GM12864 (cell line): ENCODE results near the gene FBXO21.

Experiments
- DNase-seq: peaks from one replicate; pipeline ENCODE4 v3.0.0-alpha.2; 2011; ENCODE audit warnings: low read depth
- H3K4me3 ChIP-seq: 2 replicates; pipeline ENCODE4 v1.5.1; 2011; ENCODE audit warnings: mild to moderate bottlenecking, low read depth, low read length, control low read depth
- TF ChIP-seq, protein P1 (sequence below): IDR thresholded peaks from 2 replicates; pipeline ENCODE4 v1.5.1; 2011; ENCODE audit warnings: low read depth, mild to moderate bottlenecking, moderate library complexity, low read length, control low read depth, inconsistent platforms; ENCODE audit errors: missing control alignments

FBXO21 gene

DNA sequence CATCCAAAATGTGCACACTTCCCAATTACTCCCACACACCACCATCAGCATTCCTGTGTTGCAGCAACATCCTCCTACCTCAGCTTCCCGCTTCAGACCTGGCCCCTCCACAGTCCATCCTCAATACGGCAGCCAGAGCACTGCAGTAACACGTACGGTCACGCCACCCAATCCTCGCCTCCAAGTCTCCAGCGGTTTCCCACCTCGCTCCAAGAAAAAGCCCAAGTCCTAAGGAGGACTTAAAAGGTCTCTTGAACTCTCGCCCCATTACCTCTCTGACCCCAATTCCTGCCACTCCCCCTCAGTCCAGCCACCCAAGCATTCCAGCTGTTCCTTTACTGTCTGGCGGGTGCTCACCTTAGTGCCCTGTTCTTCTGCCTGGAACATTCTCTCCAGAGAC lies 12.0 kb downstream of the FBXO21 start:
- TF ChIP-seq, protein P1, sequence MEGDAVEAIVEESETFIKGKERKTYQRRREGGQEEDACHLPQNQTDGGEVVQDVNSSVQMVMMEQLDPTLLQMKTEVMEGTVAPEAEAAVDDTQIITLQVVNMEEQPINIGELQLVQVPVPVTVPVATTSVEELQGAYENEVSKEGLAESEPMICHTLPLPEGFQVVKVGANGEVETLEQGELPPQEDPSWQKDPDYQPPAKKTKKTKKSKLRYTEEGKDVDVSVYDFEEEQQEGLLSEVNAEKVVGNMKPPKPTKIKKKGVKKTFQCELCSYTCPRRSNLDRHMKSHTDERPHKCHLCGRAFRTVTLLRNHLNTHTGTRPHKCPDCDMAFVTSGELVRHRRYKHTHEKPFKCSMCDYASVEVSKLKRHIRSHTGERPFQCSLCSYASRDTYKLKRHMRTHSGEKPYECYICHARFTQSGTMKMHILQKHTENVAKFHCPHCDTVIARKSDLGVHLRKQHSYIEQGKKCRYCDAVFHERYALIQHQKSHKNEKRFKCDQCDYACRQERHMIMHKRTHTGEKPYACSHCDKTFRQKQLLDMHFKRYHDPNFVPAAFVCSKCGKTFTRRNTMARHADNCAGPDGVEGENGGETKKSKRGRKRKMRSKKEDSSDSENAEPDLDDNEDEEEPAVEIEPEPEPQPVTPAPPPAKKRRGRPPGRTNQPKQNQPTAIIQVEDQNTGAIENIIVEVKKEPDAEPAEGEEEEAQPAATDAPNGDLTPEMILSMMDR = no peak
- no peak overlapping the region for H3K4me3 ChIP-seq
- no peak for DNase-seq

DNA sequence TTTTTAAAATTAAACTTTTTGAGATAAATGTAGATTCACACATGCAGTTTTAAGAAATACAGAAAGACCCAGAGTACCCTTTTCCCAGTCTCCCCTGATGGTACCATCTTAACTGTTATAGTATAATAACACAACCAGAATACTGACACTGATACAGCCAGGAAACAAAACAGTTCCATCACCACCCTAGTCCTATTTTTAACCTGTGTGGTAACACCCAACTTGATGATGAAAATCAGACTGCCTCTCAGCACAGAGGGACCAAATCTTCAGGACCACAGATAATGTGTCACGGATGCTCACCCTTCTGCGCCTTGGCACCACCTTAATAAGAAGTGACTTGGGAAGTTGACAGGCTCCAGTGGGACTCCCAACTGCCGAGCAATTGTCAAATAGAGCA lies 18.1 kb downstream of the FBXO21 start:
- TF ChIP-seq, protein P1 = no peak
- no peak overlapping the region for H3K4me3 ChIP-seq
- no peak for DNase-seq

DNA sequence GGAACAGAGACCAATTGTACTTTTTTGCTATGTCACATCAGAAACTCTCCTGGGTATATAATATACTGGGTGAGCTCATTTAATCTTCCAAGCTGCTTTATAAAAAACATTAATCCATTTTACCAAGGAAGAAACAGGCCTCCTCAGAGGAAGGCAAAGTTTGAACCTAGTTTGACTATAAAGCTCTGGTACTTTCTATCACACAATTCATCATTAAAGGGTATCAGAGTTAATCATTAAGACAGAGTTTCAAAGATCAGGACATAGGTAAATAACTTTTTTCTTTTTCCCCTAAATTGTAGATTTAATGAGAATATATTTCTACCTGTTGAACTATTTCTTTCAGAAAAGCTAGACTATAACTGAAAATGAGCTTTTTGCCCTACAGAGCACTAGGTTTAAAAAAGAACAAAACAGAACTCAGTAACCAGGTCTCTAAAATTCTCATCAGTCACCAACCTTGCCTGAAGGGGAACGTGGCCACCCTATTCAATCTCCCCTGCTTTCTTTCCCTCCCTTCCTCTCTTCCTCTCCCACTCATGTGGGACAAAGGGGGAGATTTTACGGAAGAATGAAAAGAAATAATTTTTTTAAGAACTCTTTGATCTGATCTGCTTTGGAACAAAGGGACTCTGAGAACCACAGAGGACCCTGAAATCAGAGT lies 18.6 kb downstream of the FBXO21 start:
- no peak overlapping the region for H3K4me3 ChIP-seq
- TF ChIP-seq, protein P1 = no peak
- DNase-seq = no peak

DNA sequence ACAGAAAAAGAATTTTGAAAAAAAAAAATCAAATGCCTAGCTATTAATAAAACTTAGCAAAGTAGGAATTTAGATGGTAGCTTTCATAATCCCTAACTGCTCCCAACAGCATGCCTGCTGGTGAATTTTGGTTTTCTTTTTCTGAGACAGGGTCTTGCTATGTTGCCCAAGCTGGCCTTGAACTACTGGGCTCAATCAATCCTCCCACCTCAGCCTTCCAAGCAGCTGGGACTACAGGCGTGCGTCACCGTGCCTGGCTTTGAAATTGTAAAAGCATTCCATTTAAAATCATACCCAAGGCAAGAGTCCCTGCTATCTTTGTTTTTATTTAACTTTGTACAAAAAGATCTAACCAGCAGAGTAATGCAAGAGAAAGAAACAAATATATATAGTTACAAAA lies 20.7 kb downstream of the FBXO21 start:
- TF ChIP-seq, protein P1 = no peak
- H3K4me3 ChIP-seq = no peak overlapping the region
- DNase-seq = no peak

DNA sequence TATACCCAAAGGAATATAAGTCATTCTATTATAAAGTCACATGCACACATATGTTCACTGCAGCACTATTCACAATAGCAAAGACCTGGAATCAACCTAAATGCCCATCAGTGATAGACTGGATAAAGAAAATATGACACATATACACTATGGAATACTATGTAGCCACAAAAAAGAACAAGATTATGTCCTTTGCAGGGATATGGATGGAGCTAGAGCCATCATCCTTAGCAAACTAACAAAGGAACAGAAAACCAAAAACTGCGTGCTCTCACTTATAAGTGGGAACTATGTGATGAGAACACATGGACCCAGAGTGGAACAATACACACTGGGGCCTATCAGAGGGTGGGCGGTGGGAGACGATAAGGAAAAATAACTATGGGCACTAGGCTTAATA lies 21.3 kb downstream of the FBXO21 start:
- no peak overlapping the region for H3K4me3 ChIP-seq
- no peak for DNase-seq
- TF ChIP-seq, protein P1 = no peak

DNA sequence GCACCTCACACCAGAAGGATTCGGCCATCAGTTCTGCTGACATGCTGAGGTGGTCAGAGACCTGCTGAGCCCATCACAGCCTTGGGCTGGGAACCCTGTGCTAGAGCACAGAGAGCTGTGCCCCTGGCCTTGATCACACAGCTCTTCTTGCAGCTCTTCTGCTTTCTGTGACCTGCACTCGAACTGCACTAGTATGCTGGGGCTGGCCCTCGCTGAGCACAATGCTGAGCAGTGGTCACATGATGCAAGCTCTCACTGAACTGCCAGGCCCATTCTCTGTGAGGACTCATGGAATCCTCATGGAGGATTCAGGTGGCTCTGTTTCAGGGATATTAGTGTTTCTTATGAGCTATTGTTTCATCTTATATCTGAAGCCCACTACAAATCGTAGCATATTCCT lies 22.5 kb downstream of the FBXO21 start:
- H3K4me3 ChIP-seq = no peak overlapping the region
- DNase-seq = no peak
- TF ChIP-seq, protein P1 = no peak

DNA sequence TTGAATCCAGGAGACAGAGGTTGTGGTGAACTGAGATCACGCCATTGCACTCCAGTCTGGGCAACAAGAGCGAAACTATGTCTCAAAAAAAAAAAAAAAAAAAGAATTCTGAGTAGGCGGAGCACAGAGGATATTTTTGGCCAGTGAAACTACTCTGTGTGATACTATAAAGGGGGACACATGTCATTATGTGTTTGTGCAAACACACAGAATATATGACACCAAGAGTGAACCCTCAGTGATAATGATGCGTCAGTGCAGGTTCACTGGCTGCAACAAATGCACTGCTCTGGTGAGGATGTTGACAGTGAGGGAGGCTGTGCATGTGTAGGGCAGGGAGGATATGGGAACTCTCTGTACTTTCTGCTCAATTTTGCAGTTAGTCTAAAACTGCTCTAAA lies 24.2 kb downstream of the FBXO21 start:
- DNase-seq = no peak
- H3K4me3 ChIP-seq = no peak overlapping the region
- TF ChIP-seq, protein P1 = no peak
